ENCODE results near the gene SLC25A13. TPM values are rescaled to one million over a fixed set of nuclear protein-coding genes. Genes with fewer than 3 reads are reported as not detected.

Gene SLC25A13
- total and polyA plus RNA-seq, 2 of the 13 experiments (the other 11 are each of a cell fraction or from before 2014, with no cell fraction given) = 36.2 to 84.9 TPM

DNA sequence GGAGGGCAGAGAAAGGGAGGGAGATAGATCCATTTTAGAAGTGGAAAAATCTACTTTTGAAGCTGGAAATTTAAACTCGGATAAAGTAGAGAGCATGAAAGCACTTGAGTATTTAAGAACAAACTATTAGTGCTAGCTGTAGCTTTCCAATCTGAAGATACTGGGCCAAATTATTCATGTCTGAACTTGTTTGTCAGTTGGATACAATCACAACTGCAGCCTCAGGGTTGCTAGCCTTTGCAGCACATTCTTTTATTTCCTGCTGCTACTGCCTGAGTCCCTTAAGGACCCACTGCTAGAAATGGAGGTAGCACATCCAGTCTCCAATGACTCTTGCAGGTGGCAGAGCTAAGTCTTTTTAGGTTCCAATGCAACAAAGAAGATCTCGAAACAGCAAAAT lies 8.3 kb upstream of the SLC25A13 start:
- H3K27me3 ChIP-seq (ENCODE audit: control insufficient read depth in 1 of 2, insufficient read depth in 2 of 2, low read length in 2 of 2) = no peaks in the 10 kb centered on the region
- H3K4me2 ChIP-seq (ENCODE audit: low read depth, low read length) = no peak overlapping the region
- FAIRE-seq (no peak), ATAC-seq (no peak), DNase-seq (ENCODE audit: low spot score) (no peak)
- H3K9ac ChIP-seq (ENCODE audit: insufficient read depth, low read depth, low read length) = no peak overlapping the region
- H3K4me1 ChIP-seq (ENCODE audit: insufficient read depth, low read length) = peaks cover 33% of the 10 kb centered on the region
- WGBS (ENCODE audit: low lambda C conversion rate) = 81% methylated on average over 2 of the region's 2 CpGs
- BruUV-seq (replicated peaks) = no TSS peak
- POLR2A ChIA-PET = no interaction called here
- H3K9me3 ChIP-seq (ENCODE audit: low read length) = no peaks in the 10 kb centered on the region
- H3K79me2 ChIP-seq (ENCODE audit: insufficient read depth, low read length) = no peaks in the 10 kb centered on the region
- H3K36me3 ChIP-seq (replicated peaks in 1 of 2; ENCODE audit: control insufficient read depth in 1 of 2, insufficient read depth in 2 of 2, low read length in 2 of 2) = no peaks in the 10 kb centered on the region
- in situ Hi-C loops (cut with HindIII; ENCODE audit: extremely low pct_ligation_motif_present, low pct_unique_long_range_greater_than_20kb) = no loop called here
- H2AFZ ChIP-seq (ENCODE audit: low read length) = no peak overlapping the region
- no peak overlapping the region for H3K27ac ChIP-seq (ENCODE audit: extremely low read length, insufficient read depth, low read length)
- no peaks in the 10 kb centered on the region for H4K20me1 ChIP-seq (ENCODE audit: insufficient read depth, low read length)
- CTCF ChIA-PET (ENCODE audit: low intra/inter-chr PET ratio, low total read pairs) = no interaction called here
- intact Hi-C loops (cut with micrococcal nuclease; ENCODE audit: unreplicated experiment) = no loop called here
- H3K4me3 ChIP-seq (replicated peaks in 1 of 3; ENCODE audit: insufficient read depth in 1 of 3, low read depth in 2 of 3, low read length in 3 of 3) = no peak overlapping the region
- no peak for TF ChIP-seq DNMT1 (CRISPR knock-in tag; IDR thresholded peaks at IDR 0.05)
- no peak for TF ChIP-seq NR1H2 (CRISPR knock-in tag; IDR thresholded peaks at IDR 0.05; ENCODE audit: borderline replicate concordance, low read depth)
- TF ChIP-seq CTCF (CRISPR knock-in tag; IDR thresholded peaks at IDR 0.05) = no peak
- TF ChIP-seq SP4 (CRISPR knock-in tag; IDR thresholded peaks at IDR 0.05) = no peak
- no peak for TF ChIP-seq ZNF326 (CRISPR knock-in tag; IDR thresholded peaks at IDR 0.05; ENCODE audit: borderline replicate concordance)
- TF ChIP-seq MAF1 (CRISPR knock-in tag; IDR thresholded peaks at IDR 0.05; ENCODE audit: borderline replicate concordance) = no peak
- TF ChIP-seq HMGXB3 (CRISPR knock-in tag; IDR thresholded peaks at IDR 0.05; ENCODE audit: borderline replicate concordance) = no peak
- TF ChIP-seq, protein P1, sequence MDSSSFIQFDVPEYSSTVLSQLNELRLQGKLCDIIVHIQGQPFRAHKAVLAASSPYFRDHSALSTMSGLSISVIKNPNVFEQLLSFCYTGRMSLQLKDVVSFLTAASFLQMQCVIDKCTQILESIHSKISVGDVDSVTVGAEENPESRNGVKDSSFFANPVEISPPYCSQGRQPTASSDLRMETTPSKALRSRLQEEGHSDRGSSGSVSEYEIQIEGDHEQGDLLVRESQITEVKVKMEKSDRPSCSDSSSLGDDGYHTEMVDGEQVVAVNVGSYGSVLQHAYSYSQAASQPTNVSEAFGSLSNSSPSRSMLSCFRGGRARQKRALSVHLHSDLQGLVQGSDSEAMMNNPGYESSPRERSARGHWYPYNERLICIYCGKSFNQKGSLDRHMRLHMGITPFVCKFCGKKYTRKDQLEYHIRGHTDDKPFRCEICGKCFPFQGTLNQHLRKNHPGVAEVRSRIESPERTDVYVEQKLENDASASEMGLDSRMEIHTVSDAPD (CRISPR knock-in tag; IDR thresholded peaks at IDR 0.05) = no peak
- no peak for TF ChIP-seq KAT2B (IDR thresholded peaks at IDR 0.05; ENCODE audit: borderline replicate concordance, low read depth, low read length)
- TF ChIP-seq IRX3 (CRISPR knock-in tag; IDR thresholded peaks at IDR 0.05; ENCODE audit: borderline replicate concordance, low read depth) = no peak
- TF ChIP-seq CC2D1A (CRISPR knock-in tag; IDR thresholded peaks at IDR 0.05) = no peak
- TF ChIP-seq ZBTB10 (CRISPR knock-in tag; IDR thresholded peaks at IDR 0.05; ENCODE audit: borderline replicate concordance) = no peak
